NCI-H1436 (cell line): ENCODE data around the gene KNTC1.
"Not testable (repeated sequence)": the region's sequence is repeated elsewhere in the genome, so short reads cannot be mapped to it uniquely, and the experiment has no call there.

Experiments
- DNase-seq: peaks from one replicate; lab custom pipeline; 2025; lab: John Stamatoyannopoulos, UW

The KNTC1 gene

GRCh38 chr12:122558745-122559641 is 31.9 kb downstream of the KNTC1 start:
- no peak for DNase-seq

GRCh38 chr12:122560138-122560537 is 33.1 kb downstream of the KNTC1 start:
- no peak for DNase-seq

- DNase-seq: no peak
These were observed 36.3 kb downstream of the KNTC1 start for GRCh38 chr12:122563361-122563760.

GRCh38 chr12:122566816-122567215 is 39.8 kb downstream of the KNTC1 start:
- not testable (repeated sequence) for DNase-seq

GRCh38 chr12:122569288-122569687 is 42.2 kb downstream of the KNTC1 start:
- no peak for DNase-seq

GRCh38 chr12:122570006-122570405 is 43.0 kb downstream of the KNTC1 start:
- not testable (repeated sequence) for DNase-seq

- DNase-seq: no peak
These were observed 44.8 kb downstream of the KNTC1 start for GRCh38 chr12:122571821-122572220.

- not testable (repeated sequence) for DNase-seq
These were observed 56.2 kb downstream of the KNTC1 start for GRCh38 chr12:122583294-122583693.

- DNase-seq: no peak
These were observed 57.3 kb downstream of the KNTC1 start for GRCh38 chr12:122584177-122584863.

- DNase-seq: no peak
These were observed 63.9 kb downstream of the KNTC1 start for GRCh38 chr12:122590990-122591389.

GRCh38 chr12:122591966-122592365 is 64.9 kb downstream of the KNTC1 start:
- not testable (repeated sequence) for DNase-seq

GRCh38 chr12:122592543-122592942 is 65.5 kb downstream of the KNTC1 start:
- DNase-seq: not testable (repeated sequence)

- no peak for DNase-seq
These were observed 66.9 kb downstream of the KNTC1 start for GRCh38 chr12:122593910-122594309.

- no peak for DNase-seq
These were observed 69.8 kb downstream of the KNTC1 start for GRCh38 chr12:122596838-122597237.

- no peak for DNase-seq
These were observed 75.4 kb downstream of the KNTC1 start for GRCh38 chr12:122602456-122602855.

GRCh38 chr12:122604993-122605392 is 77.9 kb downstream of the KNTC1 start:
- no peak for DNase-seq

GRCh38 chr12:122609732-122610131 is 82.7 kb downstream of the KNTC1 start:
- DNase-seq: no peak

- no peak for DNase-seq
These were observed 83.2 kb downstream of the KNTC1 start for GRCh38 chr12:122610207-122610606.

GRCh38 chr12:122610911-122611310 is 83.9 kb downstream of the KNTC1 start:
- no peak for DNase-seq

GRCh38 chr12:122614839-122615238 is 87.8 kb downstream of the KNTC1 start:
- DNase-seq: no peak

- DNase-seq: no peak
These were observed 88.7 kb downstream of the KNTC1 start for GRCh38 chr12:122615780-122616179.

- DNase-seq: no peak
These were observed 108.4 kb downstream of the KNTC1 start for GRCh38 chr12:122635471-122635870.

GRCh38 chr12:122643207-122643805 is 116.3 kb downstream of the KNTC1 start:
- no peak for DNase-seq
